CD4-positive, alpha-beta T cell (primary cell): Measurements from ENCODE around the gene TENM4. TPM values are rescaled to one million over a fixed set of nuclear protein-coding genes. Genes with fewer than 3 reads are reported as not detected.

Experiments
- ATAC-seq: fragments of 200-7000 bp; cut with Tn5 transposase; one replicate; pipeline ENCODE4 v1.10.0; 2022; ENCODE audit warnings: mild to moderate bottlenecking; ENCODE audit not compliant: poor library complexity
- CTCF ChIA-PET: fragments of 350-600 bp; sonication (Branson Sonifier 250); formaldehyde crosslinking; loops from one replicate; lab custom pipeline; 2021; ENCODE audit warnings: antibody characterized with exemption, inconsistent platforms; lab: Charles Lee
- POLR2A ChIA-PET: fragments of 350-600 bp; sonication (Branson Sonifier 250); formaldehyde crosslinking; loops from one replicate; lab custom pipeline; 2021; ENCODE audit warnings: antibody characterized with exemption, inconsistent platforms; lab: Charles Lee
- DNase-seq, 14 experiments: peaks; one replicate each; pipeline ENCODE4 v3.0.0-alpha.2; 2013 to 2020; ENCODE audit warnings: mixed read lengths in 2 of 14
- H3K27ac ChIP-seq, 2 donors: one replicate each; pipeline versions ENCODE4 v1.5.1 to v1.7.0; 2013; ENCODE audit warnings: low read length in 2 of 2, low read depth in 1 of 2, mild to moderate bottlenecking in 1 of 2
- H3K27me3 ChIP-seq, 2 experiments: 1 replicate in 1 of 2; 2 replicates in 1 of 2; pipeline versions ENCODE4 v1.6.1 to v1.7.0; 2013; ENCODE audit warnings: low read length in 2 of 2, control low read depth in 1 of 2, mild to moderate bottlenecking in 1 of 2, moderate library complexity in 1 of 2; ENCODE audit not compliant: insufficient read depth in 2 of 2, control insufficient read depth in 1 of 2
- H3K36me3 ChIP-seq: one replicate; pipeline ENCODE4 v1.6.1; 2013; ENCODE audit warnings: low read length, control low read depth; ENCODE audit not compliant: insufficient read depth
- H3K4me1 ChIP-seq: one replicate; pipeline ENCODE4 v1.6.1; 2013; ENCODE audit warnings: low read length, control low read depth; ENCODE audit not compliant: insufficient read depth
- H3K4me3 ChIP-seq: one replicate; pipeline ENCODE4 v1.5.1; 2013; ENCODE audit warnings: mild to moderate bottlenecking, low read length, moderate library complexity
- H3K9me3 ChIP-seq, 2 experiments: 1 replicate in 1 of 2; 2 replicates in 1 of 2; pipeline versions ENCODE4 v1.6.1 to v1.7.0; 2013; ENCODE audit warnings: low read length in 2 of 2, mild to moderate bottlenecking in 2 of 2, control low read depth in 1 of 2, moderate library complexity in 1 of 2; ENCODE audit not compliant: control insufficient read depth in 1 of 2, insufficient read depth in 1 of 2
- H3K27ac Mint-ChIP-seq: one replicate; pipeline ENCODE4 v1.8.0; 2020; ENCODE audit warnings: mixed read lengths
- H3K27me3 Mint-ChIP-seq: one replicate; pipeline ENCODE4 v1.8.0; 2021; ENCODE audit warnings: mixed read lengths
- H3K36me3 Mint-ChIP-seq: one replicate; pipeline ENCODE4 v1.8.0; 2021; ENCODE audit warnings: low read depth, mixed read lengths
- H3K4me1 Mint-ChIP-seq: one replicate; pipeline ENCODE4 v1.8.0; 2021; ENCODE audit warnings: low read depth, mixed read lengths
- H3K4me3 Mint-ChIP-seq: one replicate; pipeline ENCODE4 v1.8.0; 2020; ENCODE audit warnings: mild to moderate bottlenecking, mixed read lengths
- H3K9me3 Mint-ChIP-seq: one replicate; pipeline ENCODE4 v1.8.0; 2020; ENCODE audit warnings: mixed read lengths
- CTCF ChIP-seq: fragments of 200-600 bp; IDR thresholded peaks from one replicate; pipeline ENCODE4 v1.8.0; 2022; ENCODE audit warnings: antibody characterized with exemption, mild to moderate bottlenecking
- intact Hi-C, 2 experiments: fragments of 100-400 bp; cut with DNase I in 1 of 2; cut with micrococcal nuclease in 1 of 2; formaldehyde crosslinking; loops; one replicate each; pipeline versions ENCODE4 v1.15.1 to v1.9.0; 2023 to 2025; cut with DNase I, micrococcal nuclease
- total RNA-seq, 174 experiments: library from RNA in 2 of 174; stranded (reverse) in 2 of 174; gene quantifications; one replicate each; pipeline ENCODE4 v1.2.3 and lab custom pipeline; 2021 to 2026

The TENM4 gene
- total RNA-seq, 2 experiments from 2014 or later, result 0.22 to 0.31 TPM

GRCh38 chr11:78857688-78858087 is 583.1 kb downstream of the TENM4 start:
- Mint-ChIP-seq H3K36me3 (no peaks in the 10 kb centered on the region), H3K9me3 (no peaks in the 10 kb centered on the region), H3K4me3 (no peak overlapping the region), H3K27ac (no peak overlapping the region), H3K4me1 (no peaks in the 10 kb centered on the region), H3K27me3 (no peaks in the 10 kb centered on the region)
- Histone ChIP-seq H3K4me1 (no peaks in the 10 kb centered on the region), H3K27me3 (peaks cover 0 to 5% of the 10 kb centered on the region in 2 experiments), H3K9me3 (peaks cover 0 to 4% of the 10 kb centered on the region in 2 experiments), H3K27ac (no peak overlapping the region), H3K4me3 (no peak overlapping the region), H3K36me3 (no peaks in the 10 kb centered on the region)
- ATAC-seq (no peak), DNase-seq (no peak)
- ChIA-PET CTCF (no interaction called here), POLR2A (no interaction called here)
- intact Hi-C loops, result no loop called here
- no peak for TF ChIP-seq CTCF

- Histone ChIP-seq H3K36me3 (no peaks in the 10 kb centered on the region), H3K9me3 (no peaks in the 10 kb centered on the region), H3K27ac (no peak overlapping the region), H3K4me1 (no peaks in the 10 kb centered on the region), H3K4me3 (no peak overlapping the region), H3K27me3 (peaks cover 0 to 5% of the 10 kb centered on the region in 2 experiments)
- ATAC-seq (no peak), DNase-seq (no peak)
- no peaks in the 10 kb centered on the region for H3K9me3 Mint-ChIP-seq
- no peaks in the 10 kb centered on the region for H3K36me3 Mint-ChIP-seq
- no peaks in the 10 kb centered on the region for H3K27me3 Mint-ChIP-seq
- no peak overlapping the region for H3K4me3 Mint-ChIP-seq
- CTCF ChIA-PET, result interaction anchor here (0.6 kb wide), 1 partner anchor 58 kb away, joined by 3 read pairs; no protein-coding TSS in a partner anchor
- TF ChIP-seq CTCF, result no peak
- H3K4me1 Mint-ChIP-seq, result no peaks in the 10 kb centered on the region
- intact Hi-C loops, result no loop called here
- POLR2A ChIA-PET, result no interaction called here
- H3K27ac Mint-ChIP-seq, result no peak overlapping the region
Observed at GRCh38 chr11:78856211-78856610, 584.6 kb downstream of the TENM4 start.

- POLR2A ChIA-PET, result no interaction called here
- intact Hi-C loops, result no loop called here
Observed at GRCh38 chr11:78855116-78855515, 585.7 kb downstream of the TENM4 start.

More at GRCh38 chr11:78855116-78855515, 585.7 kb downstream of the TENM4 start:
- no peaks in the 10 kb centered on the region for H3K36me3 ChIP-seq
- no peak overlapping the region for H3K4me3 ChIP-seq
- H3K4me3 Mint-ChIP-seq, result no peak overlapping the region
- CTCF ChIA-PET, result no interaction called here
- H3K27me3 Mint-ChIP-seq, result no peaks in the 10 kb centered on the region
- no peak overlapping the region for H3K27ac Mint-ChIP-seq
- peaks cover 0 to 5% of the 10 kb centered on the region in 2 experiments for H3K27me3 ChIP-seq
- DNase-seq (no peak), ATAC-seq (no peak)
- no peaks in the 10 kb centered on the region for H3K4me1 Mint-ChIP-seq
- no peak overlapping the region for H3K27ac ChIP-seq
- H3K4me1 ChIP-seq, result no peaks in the 10 kb centered on the region
- no peaks in the 10 kb centered on the region for H3K9me3 ChIP-seq
- no peak for TF ChIP-seq CTCF
- no peaks in the 10 kb centered on the region for H3K36me3 Mint-ChIP-seq
- no peaks in the 10 kb centered on the region for H3K9me3 Mint-ChIP-seq
